HCT116 (cell line): ENCODE results near the gene SIVA1. TPM values are rescaled to one million over a fixed set of nuclear protein-coding genes. Genes with fewer than 3 reads are reported as not detected.

ENCODE experiments used
- ATAC-seq: fragments of 200-7000 bp; cut with Tn5 transposase; 2 replicates; pipeline ENCODE4 v1.9.1; 2020; ENCODE audit warnings: mild to moderate bottlenecking, moderate library complexity
- BruUV-seq: library from RNA; stranded (reverse); fragments of 400-500 nt; replicated peaks from 2 replicates; lab custom pipeline; 2021; lab: Mats Ljungman, UMichigan
- CTCF ChIA-PET: fragments of 300-600 bp; sonication (Branson Sonifier 250); formaldehyde crosslinking; loops from one replicate; lab custom pipeline; 2021; ENCODE audit warnings: antibody characterized with exemption; lab: Charles Lee
- POLR2A ChIA-PET: fragments of 300-600, 350-600 bp; sonication (Branson Sonifier 250); formaldehyde crosslinking; loops from one replicate; lab custom pipeline; 2021; ENCODE audit warnings: antibody characterized with exemption; lab: Charles Lee
- RAD21 ChIA-PET, 2 experiments: fragments of 300-600 bp; sonication (Branson Sonifier 250); formaldehyde crosslinking; loops; one replicate each; lab custom pipeline; 2023; ENCODE audit warnings: low total read pairs in 2 of 2; ENCODE audit not compliant: uncharacterized antibody in 2 of 2, unreplicated experiment in 2 of 2, low non-redundant PET in 1 of 2; lab: Charles Lee
- DNase-seq: peaks from one replicate; pipeline ENCODE4 v3.0.0-alpha.2; 2010; ENCODE audit warnings: low read depth, low spot score
- H2AFZ ChIP-seq: fragments of 200-600 bp; shearing (Covaris generic), sonication (generic); 2 replicates; pipeline ENCODE4 v1.6.1; 2017; ENCODE audit warnings: low read depth, mixed run types, mixed read lengths, antibody characterized with exemption, low read length; ENCODE audit not compliant: poor library complexity, severe bottlenecking
- H3K27ac ChIP-seq: 2 replicates; pipeline ENCODE4 v1.5.1; 2012; ENCODE audit warnings: low read depth, low read length
- H3K27me3 ChIP-seq: fragments of 200-600 bp; sonication (generic); 2 replicates; pipeline ENCODE4 v1.6.1; 2016; ENCODE audit warnings: mixed run types, low read length, mixed read lengths; ENCODE audit not compliant: insufficient read depth
- H3K36me3 ChIP-seq, 2 experiments: fragments of 200-500 bp in 1 of 2; fragments of 200-600 bp in 1 of 2; sonication (Bioruptor generic) in 1 of 2; sonication (generic) in 1 of 2; 2 replicates each; pipeline versions ENCODE4 v1.5.1 to v1.6.1; 2014 to 2016; ENCODE audit warnings: low read length in 2 of 2, inconsistent platforms in 1 of 2, mixed read lengths in 1 of 2, mixed run types in 1 of 2; ENCODE audit not compliant: insufficient read depth in 2 of 2, control insufficient read depth in 1 of 2
- H3K4me1 ChIP-seq, 2 experiments: fragments of 200-600 bp in 1 of 2; sonication (generic) in 1 of 2; 2 replicates each; pipeline versions ENCODE4 v1.5.1 to v1.6.1; 2012 to 2017; ENCODE audit warnings: low read length in 2 of 2, inconsistent platforms in 1 of 2, mild to moderate bottlenecking in 1 of 2, mixed read lengths in 1 of 2, mixed run types in 1 of 2, moderate library complexity in 1 of 2; ENCODE audit not compliant: insufficient read depth in 2 of 2, control insufficient read depth in 1 of 2
- H3K4me2 ChIP-seq: fragments of 200-600 bp; sonication (generic); 2 replicates; pipeline ENCODE4 v1.6.1; 2017; ENCODE audit warnings: mixed run types, low read length, mixed read lengths
- H3K4me3 ChIP-seq, 2 experiments: fragments of 200-600 bp in 1 of 2; sonication (generic) in 1 of 2; replicated peaks in 1 of 2; 2 replicates each; pipeline ENCODE4 v1.5.1; 2011 to 2016; ENCODE audit warnings: low read length in 2 of 2, control low read depth in 1 of 2, low read depth in 1 of 2, mild to moderate bottlenecking in 1 of 2, mixed read lengths in 1 of 2, mixed run types in 1 of 2
- H3K79me2 ChIP-seq: fragments of 200-600 bp; sonication (generic); 2 replicates; pipeline ENCODE4 v1.6.1; 2017; ENCODE audit warnings: mild to moderate bottlenecking, mixed run types, low read length, moderate library complexity, mixed read lengths; ENCODE audit not compliant: insufficient read depth
- H3K9ac ChIP-seq: fragments of 200-600 bp; sonication (generic); 2 replicates; pipeline ENCODE4 v1.6.1; 2016; ENCODE audit warnings: low read length, mixed read lengths
- H3K9me2 ChIP-seq: fragments of 200-600 bp; sonication (generic), shearing (Covaris generic); 2 replicates; pipeline ENCODE4 v1.6.1; 2017; ENCODE audit warnings: mixed run types, mild to moderate bottlenecking, moderate library complexity; ENCODE audit not compliant: insufficient read depth
- H3K9me3 ChIP-seq, 2 experiments: fragments of 200-500 bp in 1 of 2; fragments of 200-600 bp in 1 of 2; sonication (Bioruptor generic) in 1 of 2; sonication (generic) in 1 of 2; 2 replicates each; pipeline ENCODE4 v1.6.1; 2014 to 2017; ENCODE audit warnings: low read length in 2 of 2, mixed read lengths in 2 of 2, inconsistent platforms in 1 of 2, low read depth in 1 of 2, mild to moderate bottlenecking in 1 of 2, mixed run types in 1 of 2, moderate library complexity in 1 of 2; ENCODE audit not compliant: control insufficient read depth in 1 of 2, insufficient read depth in 1 of 2
- H4K20me1 ChIP-seq: fragments of 200-600 bp; sonication (generic), shearing (Covaris generic); 2 replicates; pipeline ENCODE4 v1.6.1; 2017; ENCODE audit warnings: mixed run types, mild to moderate bottlenecking, moderate library complexity; ENCODE audit not compliant: insufficient read depth
- ATF3 ChIP-seq: IDR thresholded peaks from 2 replicates; pipeline ENCODE4 v1.6.1; 2012
- CBX3 ChIP-seq: IDR thresholded peaks from 2 replicates; pipeline ENCODE4 v1.6.1; 2012; ENCODE audit warnings: low read depth
- CTCF ChIP-seq, 3 experiments: fragments of 200-600 bp in 1 of 3; sonication (generic) in 1 of 3; IDR thresholded peaks in 2 of 3; conservative IDR thresholded peaks in 1 of 3; 2 replicates each; pipeline ENCODE4 v1.5.1; 2012 to 2017; ENCODE audit warnings: low read depth in 2 of 3, low read length in 2 of 3, antibody characterized with exemption in 1 of 3, borderline replicate concordance in 1 of 3, control low read depth in 1 of 3, mild to moderate bottlenecking in 1 of 3, mixed read lengths in 1 of 3, mixed run types in 1 of 3, moderate library complexity in 1 of 3; ENCODE audit not compliant: insufficient read depth in 1 of 3
- EGR1 ChIP-seq: IDR thresholded peaks from 2 replicates; pipeline ENCODE4 v1.6.1; 2012; ENCODE audit warnings: low read depth
- ELF1 ChIP-seq: IDR thresholded peaks from 2 replicates; pipeline ENCODE4 v1.6.1; 2012; ENCODE audit warnings: low read depth, borderline replicate concordance
- EZH2 ChIP-seq: fragments of 200-600 bp; sonication (generic); IDR thresholded peaks from 2 replicates; pipeline ENCODE4 v1.6.1; 2017; ENCODE audit warnings: antibody characterized with exemption, mixed run types
- JUND ChIP-seq: IDR thresholded peaks from 2 replicates; pipeline ENCODE4 v1.6.1; 2012
- MAX ChIP-seq: IDR thresholded peaks from 2 replicates; pipeline ENCODE4 v1.6.1; 2012
- POLR2AphosphoS5 ChIP-seq: IDR thresholded peaks from 2 replicates; pipeline ENCODE4 v1.6.1; 2011; ENCODE audit warnings: mild to moderate bottlenecking, low read depth, low read length, moderate library complexity
- RAD21 ChIP-seq: IDR thresholded peaks from 2 replicates; pipeline ENCODE4 v1.6.1; 2012; ENCODE audit warnings: low read depth, mild to moderate bottlenecking
- SIN3A ChIP-seq: IDR thresholded peaks from 2 replicates; pipeline ENCODE4 v1.6.1; 2012; ENCODE audit warnings: low read depth
- SP1 ChIP-seq: IDR thresholded peaks from 2 replicates; pipeline ENCODE4 v1.6.1; 2012; ENCODE audit warnings: low read depth
- SRF ChIP-seq: IDR thresholded peaks from 2 replicates; pipeline ENCODE4 v1.6.1; 2012; ENCODE audit warnings: low read depth
- intact Hi-C: fragments of 100-400 bp; cut with micrococcal nuclease; formaldehyde crosslinking; loops from 2 replicates; pipeline ENCODE4 v1.10.0; 2022
- total RNA-seq: library from RNA; stranded (reverse); gene quantifications from one replicate; pipeline ENCODE4 v1.2.1, GENCODE V29; 2021; ENCODE audit not compliant: unreplicated experiment

The SIVA1 gene
- total RNA-seq, 1 experiment from 2014 or later, result 141 TPM

- DNase-seq (no peak), ATAC-seq (peak; percentile 52)
- no peaks in the 10 kb centered on the region for H3K27me3 ChIP-seq
- no peaks in the 10 kb centered on the region for H3K79me2 ChIP-seq
- no peaks in the 10 kb centered on the region for H3K36me3 ChIP-seq
- BruUV-seq, result no TSS peak
- ChIA-PET CTCF (no interaction called here), RAD21 (interaction anchor here in 1 of 2 experiments (0.6 kb wide), 1 partner anchor 75 kb away, joined by 5 read pairs; no protein-coding TSS in a partner anchor), POLR2A (interaction anchor here (1.5 kb wide), 1 partner anchor 48 kb away, joined by 3 read pairs; the partner anchor contains the start of gene SIVA1)
- no peak within 1 kb of the TSS for H2AFZ ChIP-seq
- no peaks in the 10 kb centered on the region for H3K9me2 ChIP-seq
- no peaks in the 10 kb centered on the region for H4K20me1 ChIP-seq
- peak within 1 kb of the TSS; percentile 96 for H3K4me2 ChIP-seq
- peaks cover 38 to 57% of the 10 kb centered on the region in 2 experiments for H3K4me1 ChIP-seq
- peak within 1 kb of the TSS; percentile 66; the same call in 1 of the 2 replicates for H3K27ac ChIP-seq
- H3K9me3 ChIP-seq, result no peaks in the 10 kb centered on the region
- peak within 1 kb of the TSS; percentile 63 for H3K9ac ChIP-seq
- intact Hi-C loops, result no loop called here
- peak within 1 kb of the TSS; percentile 56 to 66 for H3K4me3 ChIP-seq
- 0 out of 2 replicates have a peak, but pooled peaks have one; percentile 21 for TF ChIP-seq POLR2AphosphoS5
- TF ChIP-seq ELF1, result no peak
- TF ChIP-seq EZH2, result no peak
These were observed 48.0 kb downstream of the SIVA1 start, which contains the start of gene ZBTB42 for GRCh38 chr14:104800771-104801519. ZBTB42 (plus strand) TSS chr14:104801101; CDS start chr14:104801198, 97 bp downstream.

GRCh38 chr14:104801520-104802393 is 48.8 kb downstream of the SIVA1 start:
- Histone ChIP-seq H2AFZ (no peak overlapping the region), H3K9ac (peak overlapping the region; percentile 63), H3K79me2 (no peaks in the 10 kb centered on the region), H3K36me3 (no peaks in the 10 kb centered on the region), H4K20me1 (no peaks in the 10 kb centered on the region), H3K4me3 (peak overlapping the region; percentile 56 to 66), H3K4me1 (peaks cover 36 to 54% of the 10 kb centered on the region in 2 experiments), H3K9me2 (no peaks in the 10 kb centered on the region), H3K27ac (peak overlapping the region; percentile 66; the same call in 1 of the 2 replicates), H3K4me2 (peak overlapping the region; percentile 96), H3K27me3 (no peaks in the 10 kb centered on the region), H3K9me3 (no peaks in the 10 kb centered on the region)
- intact Hi-C loops, result no loop called here
- CTCF ChIA-PET, result no interaction called here
- RAD21 ChIA-PET, result no interaction called here
- BruUV-seq, result no TSS peak
- POLR2A ChIA-PET, result interaction anchor here (1.5 kb wide), 1 partner anchor 49 kb away, joined by 3 read pairs; the partner anchor contains the start of gene SIVA1
- no peak for ATAC-seq
- DNase-seq, result no peak
- TF ChIP-seq ATF3, result no peak
- TF ChIP-seq SP1, result no peak
- TF ChIP-seq CTCF (IDR thresholded peaks at IDR 0.05 in 2 of 3, conservative IDR thresholded peaks at IDR 0.05 in 1 of 3; ENCODE audit: borderline replicate concordance in 1 of 3, insufficient read depth in 1 of 3, low read depth in 2 of 3, low read length in 2 of 3), result no peak
- no peak for TF ChIP-seq EZH2
- no peak for TF ChIP-seq EGR1
- no peak for TF ChIP-seq JUND
- no peak for TF ChIP-seq MAX
- no peak for TF ChIP-seq SIN3A
- TF ChIP-seq CBX3, result no peak
- no peak for TF ChIP-seq RAD21
- no peak for TF ChIP-seq SRF
